ENCODE measurements around the gene SLCO3A1.

The SLCO3A1 gene

DNA sequence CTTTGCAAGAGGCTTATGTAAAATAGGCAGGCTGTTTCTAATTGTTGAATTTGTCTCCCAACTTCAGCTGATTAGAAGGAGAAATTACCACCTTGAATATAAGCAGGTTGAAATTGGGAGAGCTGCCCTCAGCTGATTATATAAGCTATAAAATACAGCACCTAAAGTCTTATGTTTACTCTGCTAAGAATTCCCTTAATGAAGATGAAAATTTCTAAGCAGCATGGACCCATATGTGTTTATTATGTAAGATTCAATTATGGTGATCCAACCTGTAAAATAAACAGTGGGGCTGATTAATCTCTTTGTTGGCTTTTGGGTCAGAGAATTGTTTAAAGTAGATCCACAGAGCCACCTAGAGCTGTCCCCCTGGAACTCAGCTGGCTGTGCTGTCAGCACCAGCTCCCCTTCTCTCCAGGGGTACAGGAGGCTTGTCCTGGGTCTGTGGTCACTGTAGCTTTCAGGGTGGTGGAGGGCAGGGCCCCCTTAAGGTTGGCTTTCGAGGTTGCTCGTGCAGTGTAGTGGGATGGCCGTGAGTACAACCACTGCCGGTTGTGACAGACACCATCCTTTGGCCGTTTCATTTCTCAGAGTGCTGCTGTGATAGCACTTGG lies 9.5 kb downstream of the SLCO3A1 start:
- no peak for DNase-seq

DNA sequence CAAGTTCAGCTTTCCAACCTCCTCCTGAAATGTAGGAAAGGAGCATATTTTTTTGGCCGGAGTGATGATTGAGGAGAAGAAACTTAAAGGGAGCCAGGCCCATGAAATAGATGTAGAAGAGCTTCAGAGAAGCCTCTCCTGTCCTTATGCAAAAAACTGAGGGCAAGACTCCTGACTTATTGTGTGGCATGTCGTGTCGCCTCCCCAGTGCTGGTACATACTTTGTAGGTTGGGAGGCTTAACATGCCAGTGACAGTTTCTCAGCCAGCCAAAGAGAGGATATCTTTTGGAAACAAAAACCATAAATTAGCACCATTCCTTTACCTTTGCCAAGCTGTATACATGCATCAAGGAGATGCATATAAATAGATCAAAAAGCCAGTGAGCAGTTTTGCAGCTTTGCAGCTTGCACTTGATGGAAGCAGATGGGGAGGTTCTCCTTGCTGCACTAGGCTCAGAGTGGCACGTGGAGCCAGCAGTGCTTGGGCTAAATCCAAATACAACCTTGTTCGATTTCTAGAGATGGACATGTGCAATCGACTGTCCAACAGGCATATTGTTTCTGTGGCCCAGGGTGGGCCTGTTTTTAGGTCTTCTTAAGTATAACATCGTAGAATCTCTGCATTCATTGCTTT lies 10.2 kb downstream of the SLCO3A1 start:
- DNase-seq, result no peak

DNA sequence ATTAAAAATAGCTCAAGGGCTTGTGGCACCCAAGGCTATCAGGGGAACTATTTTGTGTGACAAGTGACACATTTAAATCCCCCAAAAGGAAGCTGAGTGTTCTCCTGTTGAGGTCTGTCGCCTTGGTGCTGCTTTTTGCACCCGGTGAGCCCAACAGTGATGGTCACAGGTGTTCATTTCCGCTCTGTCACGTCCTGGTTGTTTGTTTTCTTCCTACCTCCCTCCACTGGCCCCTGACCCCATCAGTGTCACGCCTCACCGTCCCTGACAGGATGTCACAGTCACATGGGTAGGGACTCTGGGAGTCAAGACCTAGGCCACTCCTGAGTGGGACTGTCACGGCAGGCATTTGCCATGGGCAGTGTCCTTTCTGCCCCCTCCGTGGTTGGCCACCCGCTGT lies 11.2 kb downstream of the SLCO3A1 start:
- DNase-seq, result peak in 1 of 2 donors; percentile 9

DNA sequence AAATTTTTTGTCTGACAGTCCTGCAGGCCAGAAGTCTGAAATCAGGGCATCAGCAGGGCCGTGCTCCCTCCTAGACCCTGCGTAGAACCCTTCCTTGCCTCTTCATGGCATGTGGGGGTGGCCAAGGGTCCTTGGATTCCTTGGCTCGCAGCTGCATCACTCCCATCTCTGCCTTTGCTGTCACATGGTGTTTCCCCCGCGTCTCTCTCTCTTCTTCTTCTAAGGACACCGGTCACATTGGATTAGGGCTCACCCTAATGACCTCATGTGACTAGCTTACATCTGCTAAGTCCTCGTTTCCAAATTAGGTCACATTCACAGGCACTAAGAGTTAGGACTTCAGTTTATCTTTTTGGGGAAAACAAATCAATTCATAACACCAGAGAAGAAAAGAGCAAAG lies 12.0 kb downstream of the SLCO3A1 start:
- DNase-seq, result no peak

DNA sequence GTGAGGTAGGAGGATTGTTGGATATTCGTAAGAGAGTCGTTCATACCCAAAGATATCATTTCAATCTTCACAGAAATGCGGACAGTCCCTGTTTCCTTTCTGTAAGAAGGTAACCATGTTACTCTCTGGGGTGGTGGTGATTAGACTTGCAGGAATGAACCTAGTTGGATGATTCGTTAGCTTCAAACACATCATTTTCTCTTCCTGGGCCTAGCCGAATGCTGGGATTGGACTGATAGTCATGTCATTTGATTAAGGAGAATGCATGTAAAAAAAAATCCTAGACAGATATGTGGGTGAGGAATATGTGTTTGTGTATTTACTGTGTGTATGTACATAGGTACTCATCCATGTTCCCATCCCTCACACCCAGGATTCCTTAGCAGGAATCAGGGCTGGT lies 12.4 kb downstream of the SLCO3A1 start:
- DNase-seq, result no peak

DNA sequence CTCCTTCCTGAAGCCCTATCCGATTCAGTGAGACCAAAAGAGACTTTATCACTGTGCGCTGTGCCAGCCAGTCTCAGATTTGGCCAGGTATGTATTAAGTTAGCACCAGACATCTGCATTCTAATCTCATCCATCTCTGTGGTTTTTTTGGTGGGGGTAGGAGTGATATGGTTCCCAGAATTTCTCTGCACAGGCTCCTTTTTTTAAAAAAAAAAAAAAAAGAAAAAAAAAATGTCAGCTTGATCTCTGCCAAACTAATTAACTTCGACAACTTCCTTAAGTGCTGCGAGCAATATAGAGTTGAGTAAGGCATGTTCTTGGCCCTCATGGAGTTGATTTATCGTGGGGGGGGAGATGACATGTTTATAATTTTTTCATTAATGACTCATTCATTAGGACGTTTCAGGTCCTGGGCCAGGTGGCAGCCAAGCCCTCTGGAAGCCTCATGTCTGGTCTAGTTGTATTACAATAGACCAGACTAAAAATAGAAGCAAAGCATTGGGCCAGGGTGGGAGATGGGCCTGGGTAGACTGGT lies 12.9 kb downstream of the SLCO3A1 start:
- DNase-seq, result peak in 1 of 2 donors; percentile 54

DNA sequence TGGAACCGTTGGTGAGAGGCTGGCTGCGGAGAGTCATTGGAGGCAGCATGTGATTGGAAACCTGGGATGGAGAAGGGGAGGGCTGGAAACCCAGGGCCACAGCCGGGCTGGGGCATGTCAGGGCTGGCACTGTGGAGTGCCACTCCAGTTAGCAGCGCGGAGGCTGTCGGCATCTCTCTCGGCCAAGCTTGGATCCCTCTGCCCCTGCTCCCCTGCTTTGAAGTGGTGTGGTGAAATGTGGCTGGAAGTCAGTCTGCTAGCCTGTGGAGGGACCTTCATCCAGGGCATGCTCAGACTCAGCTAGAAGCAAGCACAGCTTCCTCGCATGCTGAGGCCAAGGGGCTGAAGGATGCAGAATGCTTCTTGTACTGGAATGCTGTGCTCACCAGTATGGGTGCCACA lies 13.5 kb downstream of the SLCO3A1 start:
- no peak for DNase-seq

DNA sequence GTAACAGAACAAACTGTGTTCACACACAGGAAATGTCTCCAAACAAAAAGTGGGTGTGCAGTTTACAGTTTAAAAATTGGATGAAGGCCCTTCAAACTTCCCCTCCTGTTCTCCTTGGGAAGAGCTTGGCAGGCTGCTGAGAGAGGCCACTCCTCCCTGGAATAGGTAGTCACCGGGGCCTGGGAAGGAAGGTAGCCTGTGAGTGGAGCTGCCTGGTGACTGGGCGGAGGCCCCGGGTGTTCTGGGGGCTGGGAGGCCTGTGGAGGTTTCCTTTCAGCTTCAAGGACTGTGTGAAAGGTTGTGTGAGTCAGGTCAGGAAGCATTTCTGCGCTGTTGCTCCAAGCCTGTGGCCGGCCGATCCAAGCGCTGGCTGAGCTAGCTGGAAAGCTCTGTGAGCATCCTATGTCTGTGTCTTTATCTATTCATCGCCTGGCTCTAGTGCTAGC lies 14.1 kb downstream of the SLCO3A1 start:
- DNase-seq, result no peak

DNA sequence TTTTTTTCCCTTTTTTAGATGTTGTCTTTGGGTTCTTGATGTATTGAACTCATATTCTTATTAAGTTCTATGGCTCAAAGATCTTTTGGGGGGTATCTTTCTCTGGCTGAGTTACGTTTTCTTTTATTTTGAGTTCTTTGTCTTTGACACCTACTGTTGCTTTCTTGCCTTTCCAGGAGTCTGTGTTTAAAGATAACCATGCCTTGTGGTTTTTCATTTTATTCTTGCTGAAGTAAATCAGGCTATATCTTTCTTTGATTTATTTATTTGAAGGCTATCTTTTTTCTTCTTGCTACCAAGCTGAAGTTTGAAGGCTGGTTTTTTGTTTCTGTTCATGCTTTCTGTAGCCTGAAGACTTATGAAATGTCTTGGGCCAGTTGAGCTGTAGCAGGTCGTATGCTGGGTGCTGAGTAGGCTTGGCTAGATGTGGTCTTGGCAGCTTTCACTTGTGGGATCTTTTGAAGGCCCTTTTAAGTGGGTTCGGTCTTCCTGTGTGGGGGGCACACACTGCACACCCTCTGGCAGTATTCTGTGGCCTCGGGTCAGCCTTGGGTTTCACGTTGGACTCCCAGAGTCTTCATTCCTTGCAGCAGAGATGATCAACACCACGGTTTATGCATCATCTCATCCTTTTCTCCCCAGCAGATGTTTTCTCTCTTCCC lies 17.5 kb downstream of the SLCO3A1 start:
- DNase-seq, result no peak

DNA sequence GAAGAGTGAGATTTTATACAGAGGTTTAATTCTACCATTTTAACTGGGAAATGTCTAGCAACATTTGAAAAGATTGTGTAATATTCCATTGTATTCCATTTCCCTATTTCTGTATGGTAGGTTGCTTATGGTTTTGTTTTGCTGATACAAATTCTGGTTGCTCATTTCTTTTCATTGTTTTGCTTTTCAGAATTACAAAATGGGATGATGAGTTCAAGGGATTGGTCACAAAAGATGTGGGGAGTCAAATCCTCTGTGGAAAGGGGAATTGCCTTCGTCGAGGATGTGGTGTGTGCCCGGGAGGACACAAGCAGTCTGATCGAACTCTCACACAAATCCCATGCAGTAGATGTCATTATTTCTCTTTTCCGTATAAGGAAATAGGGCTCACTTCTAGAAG lies 18.3 kb downstream of the SLCO3A1 start:
- DNase-seq, result no peak

DNA sequence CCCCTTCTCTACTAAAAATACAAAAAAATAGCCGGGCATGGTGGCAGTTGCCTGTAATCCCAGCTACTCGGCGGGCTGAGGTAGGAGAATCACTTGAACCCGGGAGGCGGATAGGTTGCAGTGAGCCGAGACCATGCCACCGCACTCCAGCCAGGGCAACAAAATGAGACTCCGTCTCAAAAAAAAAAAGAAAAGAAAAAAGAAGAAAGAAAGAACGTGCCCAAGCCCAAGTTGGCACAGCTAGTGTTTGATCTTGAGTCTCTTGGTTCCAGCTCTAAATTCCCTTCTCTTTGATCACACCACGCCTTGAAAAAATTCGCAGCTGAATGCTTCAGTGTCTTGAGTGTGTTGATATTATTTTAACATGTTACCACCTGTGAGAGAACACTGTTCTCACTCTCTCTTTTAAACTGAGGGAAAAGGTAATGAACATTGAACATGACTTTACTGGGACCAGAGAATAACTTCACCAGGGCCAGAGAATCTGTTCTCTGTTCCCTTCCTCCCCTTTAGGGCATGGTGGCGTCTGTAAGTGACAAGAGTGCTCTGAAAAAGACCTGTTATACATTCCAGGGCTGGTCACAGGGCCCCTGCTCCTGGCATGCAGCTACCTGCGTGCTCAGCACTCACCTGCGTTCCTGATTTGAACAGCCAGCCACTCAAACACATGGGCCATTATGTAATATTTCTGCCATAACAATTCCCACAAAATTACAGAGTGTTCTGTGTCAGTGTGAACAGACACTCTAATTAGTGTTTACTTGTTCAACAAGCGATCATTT lies 19.0 kb downstream of the SLCO3A1 start:
- no peak for DNase-seq

DNA sequence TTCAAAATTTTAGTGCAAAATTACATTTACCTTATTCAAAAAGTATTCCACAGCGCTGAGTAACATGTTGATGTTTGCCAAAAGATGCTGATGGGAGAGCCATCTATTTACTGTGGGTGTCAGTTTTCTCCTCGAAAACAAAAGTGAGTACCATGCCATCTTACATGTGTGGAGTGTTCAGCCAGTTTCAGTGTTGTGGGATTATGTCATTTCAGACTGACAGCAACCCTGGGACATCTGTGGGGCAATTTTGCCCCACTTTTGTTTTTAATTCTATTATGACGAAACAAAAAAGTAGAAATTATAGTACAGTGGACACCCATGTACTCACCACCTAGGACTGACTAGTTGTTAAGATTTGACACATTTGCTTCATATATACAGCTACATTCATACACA lies 19.6 kb downstream of the SLCO3A1 start:
- DNase-seq, result no peak

DNA sequence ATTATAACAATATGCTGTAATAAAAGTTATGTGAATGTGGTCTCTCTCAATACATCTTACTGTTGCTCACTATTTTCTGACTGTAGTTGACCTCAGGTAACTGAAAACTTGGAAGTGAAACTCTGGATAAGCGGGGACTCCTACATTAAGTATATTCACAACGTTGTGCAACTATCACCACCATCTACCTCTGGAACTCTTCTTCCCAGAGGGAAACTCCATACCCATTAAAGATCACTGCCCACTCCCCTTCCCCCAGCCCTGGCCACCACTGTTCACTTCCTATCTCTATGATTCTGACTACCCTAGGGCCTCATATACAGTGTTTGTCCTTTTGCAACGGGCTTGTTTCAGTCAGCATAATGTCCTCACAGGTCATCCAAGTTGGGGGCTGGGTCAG lies 20.7 kb downstream of the SLCO3A1 start:
- no peak for DNase-seq

DNA sequence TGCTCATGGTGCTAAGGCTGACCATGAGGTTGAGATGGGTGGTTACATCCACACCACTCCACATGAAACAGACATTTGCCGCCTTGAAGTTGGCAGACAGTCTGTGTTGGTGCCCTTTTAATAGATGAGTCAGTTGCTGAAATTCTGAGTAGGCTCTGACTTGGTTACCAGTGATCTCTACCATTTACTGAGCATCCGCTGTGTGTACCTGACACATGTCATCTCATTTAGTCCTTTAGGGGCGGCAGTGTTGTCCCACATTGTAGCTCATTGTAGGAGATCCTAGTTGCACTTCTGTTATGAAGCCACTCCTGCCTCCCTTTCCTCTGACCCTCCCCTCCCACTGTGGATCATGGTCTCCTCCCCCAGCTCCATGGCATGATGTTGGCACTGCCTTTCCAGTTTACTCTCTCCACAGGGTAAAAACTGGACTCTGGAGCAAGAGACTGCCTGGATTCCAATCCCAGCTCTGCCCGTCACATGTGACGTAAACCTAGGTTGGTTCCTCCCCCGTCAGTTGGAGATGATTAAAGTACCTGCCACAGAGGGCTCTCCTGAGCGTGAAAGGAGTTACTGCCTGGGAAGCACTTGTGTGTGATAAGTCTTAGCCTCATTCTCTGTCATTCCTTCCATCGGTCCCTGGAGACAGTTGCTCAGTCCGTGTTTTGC lies 21.6 kb downstream of the SLCO3A1 start:
- DNase-seq, result no peak

DNA sequence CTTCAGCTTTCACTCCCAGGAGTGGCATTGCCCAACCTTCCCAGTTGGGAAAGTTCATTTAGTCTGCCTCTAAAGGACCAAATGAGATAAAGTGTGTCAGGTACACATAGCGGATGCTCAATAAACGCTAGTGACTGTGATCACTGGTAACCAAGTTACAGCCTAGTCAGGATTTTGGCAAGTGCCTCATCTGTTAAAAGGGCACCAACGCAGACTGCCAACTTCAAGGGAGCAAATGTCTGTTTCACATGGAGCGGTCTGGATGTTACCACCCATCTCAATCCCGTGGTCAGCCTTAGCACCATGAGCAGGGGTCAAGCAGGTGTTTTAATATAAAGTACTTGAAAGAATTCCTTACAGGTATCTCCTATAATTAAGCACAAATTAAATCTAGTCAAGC lies 22.7 kb downstream of the SLCO3A1 start:
- no peak for DNase-seq

DNA sequence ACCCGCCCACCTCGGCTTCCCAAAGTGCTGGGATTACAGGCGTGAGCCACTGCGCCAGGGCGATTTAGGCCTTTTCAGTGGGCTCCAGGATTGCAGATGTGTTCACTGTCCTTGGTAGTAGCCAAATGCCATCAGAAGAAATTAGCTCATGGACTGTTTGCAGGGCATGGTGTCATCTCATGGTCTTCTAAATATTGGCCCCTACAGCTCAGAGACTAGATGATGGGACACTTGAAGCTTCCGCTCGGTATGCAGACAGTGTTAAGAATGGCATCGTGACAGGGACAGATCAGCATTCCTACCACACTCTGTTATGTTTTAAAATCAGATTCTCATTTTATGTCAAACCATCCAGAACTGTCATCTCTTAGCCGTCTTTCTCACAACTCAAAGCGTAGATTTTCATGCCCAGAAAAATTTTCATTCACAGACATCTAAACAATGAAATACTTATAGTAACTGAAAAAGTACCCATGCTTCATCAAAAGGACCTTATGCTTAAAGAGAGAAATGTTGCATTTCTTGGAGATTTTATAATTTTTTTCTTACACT lies 24.9 kb downstream of the SLCO3A1 start:
- DNase-seq, result no peak

DNA sequence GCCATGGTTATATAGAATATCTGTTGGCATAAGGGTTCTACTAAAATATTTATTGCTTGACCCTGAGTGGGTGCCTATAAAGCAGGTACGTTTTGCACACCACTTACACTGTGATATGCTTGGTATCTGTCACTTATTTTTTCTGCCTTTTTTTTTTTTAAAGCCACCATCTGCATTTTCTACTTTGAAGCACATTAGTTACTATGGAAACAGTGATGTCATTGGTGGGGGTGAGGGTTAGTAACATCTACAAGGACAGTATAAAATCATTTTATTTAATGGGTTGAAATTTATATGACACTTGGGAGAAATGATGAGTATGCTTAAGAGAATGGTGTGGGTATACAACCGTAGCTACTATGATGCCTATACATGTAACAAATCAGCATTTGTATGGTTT lies 25.6 kb downstream of the SLCO3A1 start:
- DNase-seq, result no peak

DNA sequence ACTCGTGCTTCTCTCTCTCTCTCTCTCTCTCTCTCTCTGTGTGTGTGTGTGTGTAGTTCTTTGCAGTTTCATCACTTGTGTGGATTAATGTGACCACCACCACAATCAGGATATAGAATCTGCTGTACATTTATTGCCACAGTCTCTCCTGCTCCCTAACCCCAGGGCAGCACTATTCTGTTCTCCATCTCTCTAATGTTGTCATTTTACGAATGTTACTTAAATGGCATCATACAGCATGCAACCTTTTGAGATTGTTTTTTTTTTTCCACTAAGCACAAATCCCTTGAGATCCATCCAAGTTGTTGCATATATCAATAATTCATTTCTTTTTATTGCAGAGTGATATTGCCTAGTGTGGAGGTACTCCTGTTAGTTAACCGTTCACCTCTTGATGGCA lies 26.9 kb downstream of the SLCO3A1 start:
- DNase-seq, result no peak

DNA sequence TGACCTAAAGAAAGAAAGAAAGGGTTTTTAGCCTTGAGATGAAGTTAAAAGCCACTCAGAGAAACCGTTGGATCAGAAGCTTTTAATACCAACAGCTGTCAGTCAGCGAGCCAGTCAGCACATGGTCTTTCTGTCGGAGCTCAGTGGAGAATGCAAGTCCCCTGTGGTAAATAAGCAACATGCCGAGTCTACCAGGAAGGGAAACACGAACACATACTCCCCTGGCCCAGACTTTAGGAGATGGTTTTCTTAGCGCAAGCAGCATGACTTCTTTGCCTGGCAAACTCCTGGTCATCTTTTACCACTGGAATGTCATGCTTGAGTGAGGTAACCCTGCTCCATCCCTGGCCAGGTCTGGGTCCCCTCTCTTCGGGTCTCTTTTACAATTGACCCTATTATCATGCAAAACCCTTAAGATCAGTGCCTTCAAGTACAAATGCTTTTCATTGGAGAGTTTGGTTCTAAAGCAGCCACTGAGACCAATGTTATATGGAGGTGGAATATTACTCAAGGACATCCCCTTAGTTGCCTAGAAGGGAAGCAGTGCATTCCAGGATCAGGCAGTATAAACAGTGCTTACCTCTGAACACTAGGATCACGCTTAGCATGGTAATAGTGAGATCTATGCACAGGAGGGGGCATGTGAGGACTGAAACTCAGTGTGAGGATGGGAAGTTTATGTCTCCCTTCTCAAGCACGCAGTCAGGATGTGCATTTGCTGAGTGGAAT lies 28.2 kb downstream of the SLCO3A1 start:
- no peak for DNase-seq

DNA sequence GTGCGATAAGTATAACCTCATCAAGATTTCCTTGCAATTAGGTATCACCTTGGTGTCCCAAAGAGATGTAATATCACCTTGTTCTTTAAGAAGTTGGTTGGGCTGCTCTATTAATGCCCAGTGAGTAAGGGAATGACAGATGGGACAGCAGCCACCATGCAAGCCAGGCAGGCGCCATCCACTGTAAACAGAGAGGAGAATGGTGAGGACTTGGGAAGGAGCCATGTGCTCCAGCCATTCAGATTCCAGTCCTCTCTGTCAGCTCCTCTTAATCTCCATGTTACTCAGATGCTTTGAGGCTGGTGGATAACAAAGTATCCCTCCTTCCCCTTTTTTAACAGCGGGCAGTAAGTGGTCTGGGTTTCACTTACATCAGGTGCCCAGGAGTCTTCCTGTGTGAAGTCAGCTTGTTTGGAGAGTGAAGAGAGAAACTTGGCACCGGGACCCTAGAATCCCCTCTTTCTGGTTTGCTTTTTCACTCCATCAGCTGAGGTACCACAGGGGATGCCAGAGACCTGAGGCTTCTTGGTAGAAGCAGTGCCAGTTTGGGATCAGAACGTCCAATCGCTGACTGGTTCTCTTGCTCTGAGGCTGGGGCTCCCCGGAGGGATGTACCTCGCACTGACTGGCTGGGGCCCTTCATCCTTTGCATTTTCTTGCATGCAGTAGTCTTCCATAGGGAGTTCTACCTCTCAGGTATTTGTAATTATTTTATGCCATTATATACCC lies 29.5 kb downstream of the SLCO3A1 start:
- DNase-seq, result no peak

DNA sequence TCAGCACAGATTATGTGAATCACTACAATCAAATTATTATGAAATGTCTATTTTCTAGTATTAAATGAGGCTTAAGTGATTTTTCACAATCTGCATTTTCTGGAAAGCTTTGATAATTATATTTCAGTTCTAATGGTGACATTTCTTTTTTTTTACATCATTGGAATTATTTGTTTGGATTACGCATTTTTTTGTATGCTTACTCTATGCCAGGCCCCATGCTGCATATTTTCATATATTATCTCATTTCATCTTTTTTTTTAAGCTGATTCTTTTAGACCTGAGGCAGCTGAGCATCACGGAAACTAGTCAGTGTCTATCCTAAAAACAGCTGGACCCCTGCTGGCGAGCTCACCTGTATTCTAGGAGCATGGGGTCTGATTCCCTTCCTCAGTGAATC lies 31.1 kb downstream of the SLCO3A1 start:
- no peak for DNase-seq

All from CD4-positive, alpha-beta T cell treated with Interferon alpha-2 for 1 hour (primary cell).